A673 (cell line): ENCODE data around the gene KIF3A. TPM values are rescaled to one million over a fixed set of nuclear protein-coding genes. Genes with fewer than 3 reads are reported as not detected.

Source experiments
- BruUV-seq: library from RNA; stranded (reverse); fragments of 400-500 nt; replicated peaks from 2 replicates; lab custom pipeline; 2021; lab: Mats Ljungman, UMichigan
- CTCF ChIA-PET: fragments of 300-600 bp; sonication (Branson Sonifier 250); formaldehyde crosslinking; loops from one replicate; lab custom pipeline; 2022; ENCODE audit warnings: antibody characterized with exemption; lab: Charles Lee
- POLR2A ChIA-PET: fragments of 300-600 bp; sonication (Branson Sonifier 250); formaldehyde crosslinking; loops from one replicate; lab custom pipeline; 2022; ENCODE audit warnings: antibody characterized with exemption; ENCODE audit not compliant: low non-redundant PET; lab: Charles Lee
- DNase-seq: peaks from one replicate; pipeline ENCODE4 v3.0.0-alpha.2; 2015; ENCODE audit warnings: low spot score
- H3K27ac ChIP-seq: fragments of 200-600 bp; sonication (generic); 2 replicates; pipeline ENCODE4 v1.5.1; 2016; ENCODE audit warnings: mixed run types, low read depth, mild to moderate bottlenecking, mixed read lengths, antibody characterized with exemption, low read length; ENCODE audit not compliant: poor library complexity, severe bottlenecking
- H3K27me3 ChIP-seq: fragments of 200-600 bp; sonication (generic); replicated peaks from 2 replicates; pipeline ENCODE4 v1.6.1; 2017; ENCODE audit warnings: mixed run types, low read depth, mild to moderate bottlenecking, mixed read lengths, antibody characterized with exemption, low read length; ENCODE audit not compliant: insufficient read depth, poor library complexity
- H3K36me3 ChIP-seq: fragments of 200-600 bp; sonication (generic); 2 replicates; pipeline ENCODE4 v1.6.1; 2016; ENCODE audit warnings: mixed run types, mild to moderate bottlenecking, mixed read lengths, antibody characterized with exemption, low read length; ENCODE audit not compliant: insufficient read depth, poor library complexity, severe bottlenecking
- H3K4me1 ChIP-seq: fragments of 200-600 bp; sonication (generic); 2 replicates; pipeline ENCODE4 v1.6.1; 2017; ENCODE audit warnings: mixed run types, mild to moderate bottlenecking, mixed read lengths, antibody characterized with exemption, low read length; ENCODE audit not compliant: insufficient read depth, poor library complexity, severe bottlenecking
- H3K4me3 ChIP-seq: fragments of 200-600 bp; sonication (generic); 2 replicates; pipeline ENCODE4 v1.5.1; 2016; ENCODE audit warnings: low read depth, mixed run types, mild to moderate bottlenecking, mixed read lengths, low read length; ENCODE audit not compliant: poor library complexity, severe bottlenecking
- H3K9me3 ChIP-seq: fragments of 200-600 bp; sonication (generic); 2 replicates; pipeline ENCODE4 v1.6.1; 2016; ENCODE audit warnings: mixed run types, low read depth, mild to moderate bottlenecking, mixed read lengths, antibody characterized with exemption, low read length; ENCODE audit not compliant: poor library complexity, severe bottlenecking
- CTCF ChIP-seq: fragments of 300-800, 200-600 bp; sonication (generic); conservative IDR thresholded peaks from 2 replicates; pipeline ENCODE4 v1.5.1; 2017; ENCODE audit warnings: low read depth, mild to moderate bottlenecking, antibody characterized with exemption, low read length, moderate library complexity, mixed read lengths
- EZH2 ChIP-seq: fragments of 200-600 bp; sonication (generic); IDR thresholded peaks from 2 replicates; pipeline ENCODE4 v1.6.1; 2017; ENCODE audit warnings: borderline replicate concordance, low read depth, mild to moderate bottlenecking, mixed read lengths, antibody characterized with exemption, low read length; ENCODE audit not compliant: poor library complexity, severe bottlenecking
- intact Hi-C: fragments of 100-400 bp; cut with micrococcal nuclease; formaldehyde crosslinking; loops from one replicate; pipeline ENCODE4 v1.10.0; 2022; ENCODE audit not compliant: unreplicated experiment
- total RNA-seq: library from RNA; stranded (reverse); gene quantifications from 2 replicates; pipeline ENCODE4 v1.2.3, GENCODE V29; 2021

The KIF3A gene
- total RNA-seq, 1 experiment from 2014 or later: 19.1 TPM

- POLR2A ChIA-PET: no interaction called here
- Histone ChIP-seq H3K4me3 (no peak overlapping the region), H3K4me1 (no peaks in the 10 kb centered on the region), H3K27ac (no peak overlapping the region), H3K9me3 (no peaks in the 10 kb centered on the region), H3K36me3 (no peaks in the 10 kb centered on the region), H3K27me3 (no peaks in the 10 kb centered on the region)
- CTCF ChIA-PET: no interaction called here
- DNase-seq: no peak
- intact Hi-C loops: no loop called here
- TF ChIP-seq EZH2 (no peak), CTCF (no peak)
- no TSS peak for BruUV-seq
Measured at GRCh38 chr5:132678735-132679134, 58.6 kb downstream of the KIF3A start.

GRCh38 chr5:132677682-132678400 lies 59.5 kb downstream of the KIF3A start:
- TF ChIP-seq EZH2: no peak
- no peak for TF ChIP-seq CTCF
- H3K27me3 ChIP-seq: no peaks in the 10 kb centered on the region
- intact Hi-C loops: no loop called here
- no peaks in the 10 kb centered on the region for H3K4me1 ChIP-seq
- H3K27ac ChIP-seq: no peak overlapping the region
- POLR2A ChIA-PET: no interaction called here
- no peaks in the 10 kb centered on the region for H3K36me3 ChIP-seq
- no TSS peak for BruUV-seq
- H3K9me3 ChIP-seq: no peaks in the 10 kb centered on the region
- H3K4me3 ChIP-seq: no peak overlapping the region
- CTCF ChIA-PET: no interaction called here
- no peak for DNase-seq

GRCh38 chr5:132677191-132677590 lies 60.2 kb downstream of the KIF3A start:
- BruUV-seq: no TSS peak
- Histone ChIP-seq H3K9me3 (no peaks in the 10 kb centered on the region), H3K4me3 (no peak overlapping the region), H3K27ac (no peak overlapping the region), H3K36me3 (no peaks in the 10 kb centered on the region), H3K27me3 (no peaks in the 10 kb centered on the region), H3K4me1 (no peaks in the 10 kb centered on the region)
- no peak for DNase-seq
- no peak for TF ChIP-seq CTCF
- no peak for TF ChIP-seq EZH2
- CTCF ChIA-PET: no interaction called here
- POLR2A ChIA-PET: no interaction called here
- intact Hi-C loops: no loop called here
